Stimulated activated naive CD8-positive, alpha-beta T cell treated with anti-CD3 and anti-CD28 coated beads, Interleukin-15, amount 100 ng/mL, for 72 hours (primary cell): Measurements from ENCODE around the gene NAV2.
A peak's percentile ranks its signal among the peaks of the same experiment; 100 is the strongest.

ENCODE experiments used
- ATAC-seq: fragments of 150-1000 bp; cut with Tn5 transposase; 2 replicates; pipeline ENCODE4 v1.10.0; 2021; ENCODE audit warnings: mild to moderate bottlenecking, moderate library complexity
- DNase-seq, 2 donors: peaks; one replicate each; pipeline ENCODE4 v3.0.0; 2021 to 2022
- H3K27ac Mint-ChIP-seq, 2 donors: one replicate each; pipeline ENCODE4 v1.8.0; 2022; ENCODE audit warnings: mild to moderate bottlenecking in 2 of 2, mixed read lengths in 2 of 2, moderate library complexity in 2 of 2
- H3K27me3 Mint-ChIP-seq: one replicate; pipeline ENCODE4 v1.8.0; 2022; ENCODE audit warnings: mixed read lengths
- H3K4me1 Mint-ChIP-seq: one replicate; pipeline ENCODE4 v1.8.0; 2022; ENCODE audit warnings: mild to moderate bottlenecking, mixed read lengths
- H3K4me3 Mint-ChIP-seq, 2 donors: one replicate each; pipeline ENCODE4 v1.8.0; 2022; ENCODE audit warnings: mild to moderate bottlenecking in 2 of 2, mixed read lengths in 2 of 2, moderate library complexity in 1 of 2
- H3K9me3 Mint-ChIP-seq, 2 donors: one replicate each; pipeline ENCODE4 v1.8.0; 2022; ENCODE audit warnings: mixed read lengths in 2 of 2

Gene NAV2

GRCh38 chr11:20035701-20036601, 323.3 kb downstream of the NAV2 start:
- ATAC-seq = no peak
- no peaks in the 10 kb centered on the region for H3K4me1 Mint-ChIP-seq
- peaks cover 49% of the 10 kb centered on the region for H3K27me3 Mint-ChIP-seq
- no peak overlapping the region for H3K27ac Mint-ChIP-seq
- no peak overlapping the region for H3K4me3 Mint-ChIP-seq
- no peaks in the 10 kb centered on the region for H3K9me3 Mint-ChIP-seq
- DNase-seq = no peak

DNA sequence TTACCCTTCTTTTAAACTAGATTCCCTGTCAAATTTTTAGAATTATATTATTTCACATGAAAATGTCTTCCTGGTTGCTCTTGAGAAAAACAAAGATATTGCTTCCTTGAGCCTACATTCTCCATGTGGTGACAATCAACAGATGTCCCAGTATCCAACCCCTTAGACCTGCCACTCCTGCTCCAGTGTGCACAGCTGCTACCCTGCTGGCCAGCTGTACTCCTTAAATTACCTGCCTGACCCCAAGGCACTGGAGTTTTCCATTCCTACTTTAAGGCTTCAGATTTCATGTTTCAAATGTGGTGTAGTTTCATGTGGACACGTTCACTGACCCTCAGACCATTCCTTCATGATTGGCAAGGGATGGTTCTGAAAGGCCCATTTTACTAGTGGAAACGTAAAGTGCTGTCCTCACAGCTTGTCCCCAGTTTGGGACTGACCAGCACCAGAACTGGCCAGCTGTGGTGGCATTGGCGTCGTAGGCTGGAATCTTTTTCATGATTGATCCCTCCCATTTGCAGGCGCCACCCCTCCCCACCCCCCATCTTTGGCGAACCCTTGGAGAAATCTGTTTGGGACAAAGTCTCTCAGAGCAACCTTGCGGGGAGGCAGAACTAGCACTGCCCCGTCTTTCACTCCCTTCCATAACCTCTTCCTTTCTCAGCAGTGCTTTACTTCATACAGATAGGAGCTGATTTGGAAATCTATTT, 324.1 kb downstream of the NAV2 start:
- DNase-seq (no peak), ATAC-seq (peak; percentile 8)
- Mint-ChIP-seq H3K27me3 (peaks cover 40% of the 10 kb centered on the region), H3K27ac (peak overlapping the region; percentile 79 to 82), H3K4me3 (no peak overlapping the region), H3K4me1 (no peaks in the 10 kb centered on the region), H3K9me3 (no peaks in the 10 kb centered on the region)

GRCh38 chr11:20037396-20038153, 324.9 kb downstream of the NAV2 start:
- Mint-ChIP-seq H3K27me3 (peaks cover 45% of the 10 kb centered on the region), H3K4me1 (no peaks in the 10 kb centered on the region), H3K4me3 (no peak overlapping the region), H3K9me3 (no peaks in the 10 kb centered on the region), H3K27ac (peak overlapping the region; percentile 79 to 82)
- no peak for DNase-seq
- ATAC-seq = peak; percentile 87

DNA sequence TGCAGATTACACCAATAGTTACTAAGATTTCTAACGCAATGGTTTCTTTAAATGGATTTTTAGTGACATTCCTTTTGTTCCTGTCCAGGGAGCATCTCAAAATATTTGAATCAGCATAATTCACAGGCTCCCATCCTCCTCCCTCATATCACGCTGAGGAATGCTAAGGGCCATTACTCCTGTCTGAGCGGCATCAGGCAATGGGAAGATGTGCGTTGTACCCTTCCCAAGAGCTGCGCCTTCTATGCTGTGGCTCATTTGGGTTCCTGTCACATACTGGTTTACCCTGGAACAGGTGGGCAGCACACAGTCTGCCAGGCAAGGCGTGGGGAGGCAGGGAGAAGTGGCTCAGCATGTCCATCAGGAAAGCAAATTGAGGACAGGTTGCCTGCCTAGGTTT, 325.8 kb downstream of the NAV2 start:
- Mint-ChIP-seq H3K27me3 (peaks cover 54% of the 10 kb centered on the region), H3K4me1 (no peaks in the 10 kb centered on the region), H3K9me3 (no peaks in the 10 kb centered on the region), H3K27ac (no peak overlapping the region), H3K4me3 (no peak overlapping the region)
- no peak for DNase-seq
- no peak for ATAC-seq

DNA sequence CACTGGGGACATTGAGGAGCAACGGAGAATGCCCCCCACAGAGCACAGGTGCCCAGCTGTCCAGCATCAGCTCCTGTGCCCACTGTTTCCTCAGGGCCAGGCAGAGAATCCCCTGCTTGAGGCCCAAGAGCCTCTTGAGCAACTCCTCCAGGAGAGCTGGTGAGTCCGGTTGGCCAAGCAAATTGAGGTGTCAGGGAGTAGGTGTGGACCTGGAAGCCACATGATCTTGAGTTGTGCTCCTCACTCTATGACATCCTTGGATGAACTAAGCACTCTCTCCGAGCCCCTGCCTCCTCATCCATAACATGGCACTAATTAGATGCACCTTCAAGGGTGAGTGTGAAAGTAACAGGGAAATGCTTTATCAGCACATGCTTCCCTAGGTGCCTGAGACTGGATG, 326.3 kb downstream of the NAV2 start:
- DNase-seq = no peak
- Mint-ChIP-seq H3K4me3 (no peak overlapping the region), H3K27me3 (peaks cover 57% of the 10 kb centered on the region), H3K9me3 (no peaks in the 10 kb centered on the region), H3K27ac (no peak overlapping the region), H3K4me1 (no peaks in the 10 kb centered on the region)
- ATAC-seq = no peak

- DNase-seq (no peak), ATAC-seq (no peak)
- no peak overlapping the region for H3K4me3 Mint-ChIP-seq
- H3K27me3 Mint-ChIP-seq = peaks cover 39% of the 10 kb centered on the region
- no peak overlapping the region for H3K27ac Mint-ChIP-seq
- no peaks in the 10 kb centered on the region for H3K4me1 Mint-ChIP-seq
- no peaks in the 10 kb centered on the region for H3K9me3 Mint-ChIP-seq
Observed at GRCh38 chr11:20041499-20041898, 328.9 kb downstream of the NAV2 start.

- DNase-seq = no peak
- Mint-ChIP-seq H3K4me1 (no peaks in the 10 kb centered on the region), H3K27ac (no peak overlapping the region), H3K4me3 (no peak overlapping the region), H3K9me3 (no peaks in the 10 kb centered on the region), H3K27me3 (peaks cover 39% of the 10 kb centered on the region)
- no peak for ATAC-seq
Observed at GRCh38 chr11:20042045-20042639, 329.5 kb downstream of the NAV2 start.

DNA sequence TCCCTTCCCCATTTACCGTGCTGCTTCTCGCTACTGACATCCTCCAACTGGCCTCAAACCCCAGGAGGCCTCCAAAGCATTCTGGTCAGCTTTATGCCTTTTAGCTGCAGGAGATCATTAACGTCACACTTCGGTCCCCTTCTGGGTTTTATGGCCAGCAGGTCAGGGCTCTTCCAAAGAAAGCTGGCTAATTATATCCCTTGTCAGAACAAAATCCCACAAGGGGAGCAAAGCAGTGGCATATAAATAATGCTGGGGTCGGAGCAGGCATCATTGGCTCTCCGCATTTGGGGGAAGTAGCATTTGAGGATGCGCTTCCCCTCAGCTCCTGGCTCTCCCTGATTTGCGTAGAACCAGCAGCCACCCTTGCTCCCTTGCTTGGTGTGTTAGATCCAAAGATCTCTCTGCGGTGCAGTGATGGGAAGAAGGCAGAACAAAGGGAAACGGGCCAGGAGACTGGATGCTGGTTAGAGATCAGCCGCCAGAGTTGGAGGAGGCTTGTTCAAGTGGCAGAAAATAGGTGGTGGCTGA, 330.2 kb downstream of the NAV2 start:
- ATAC-seq (no peak), DNase-seq (no peak)
- Mint-ChIP-seq H3K4me3 (no peak overlapping the region), H3K27me3 (peaks cover 39% of the 10 kb centered on the region), H3K4me1 (no peaks in the 10 kb centered on the region), H3K9me3 (no peaks in the 10 kb centered on the region), H3K27ac (no peak overlapping the region)

DNA sequence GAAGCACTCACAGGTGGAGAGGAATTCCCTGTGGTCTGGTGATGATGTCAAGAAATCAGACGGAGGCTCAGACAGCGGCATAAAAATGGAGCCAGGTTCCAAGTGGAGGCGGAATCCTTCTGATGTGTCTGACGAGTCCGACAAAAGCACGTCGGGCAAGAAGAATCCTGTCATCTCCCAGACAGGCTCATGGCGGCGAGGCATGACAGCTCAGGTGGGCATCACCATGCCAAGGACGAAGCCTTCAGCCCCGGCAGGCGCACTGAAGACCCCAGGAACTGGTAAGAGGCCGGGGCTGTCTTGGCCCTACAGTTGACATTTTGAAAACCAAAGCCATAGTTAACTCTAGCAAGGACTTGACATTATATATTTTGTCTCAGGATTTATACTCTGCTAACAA, 331.4 kb downstream of the NAV2 start:
- H3K27me3 Mint-ChIP-seq = peaks cover 31% of the 10 kb centered on the region
- H3K4me3 Mint-ChIP-seq = no peak overlapping the region
- no peak overlapping the region for H3K27ac Mint-ChIP-seq
- no peak for DNase-seq
- H3K9me3 Mint-ChIP-seq = no peaks in the 10 kb centered on the region
- no peaks in the 10 kb centered on the region for H3K4me1 Mint-ChIP-seq
- ATAC-seq = no peak

GRCh38 chr11:20045098-20045688, 332.6 kb downstream of the NAV2 start:
- ATAC-seq = no peak

GRCh38 chr11:20046416-20046815, 333.8 kb downstream of the NAV2 start:
- Mint-ChIP-seq H3K27ac (no peak overlapping the region), H3K4me3 (no peak overlapping the region), H3K9me3 (no peaks in the 10 kb centered on the region), H3K27me3 (peaks cover 25% of the 10 kb centered on the region), H3K4me1 (no peaks in the 10 kb centered on the region)
- DNase-seq (no peak), ATAC-seq (no peak)

More at GRCh38 chr11:20045098-20045688, 332.6 kb downstream of the NAV2 start:
- Mint-ChIP-seq H3K27me3 (peaks cover 22% of the 10 kb centered on the region), H3K4me1 (no peaks in the 10 kb centered on the region), H3K9me3 (no peaks in the 10 kb centered on the region), H3K4me3 (no peak overlapping the region), H3K27ac (no peak overlapping the region)
- DNase-seq = no peak

DNA sequence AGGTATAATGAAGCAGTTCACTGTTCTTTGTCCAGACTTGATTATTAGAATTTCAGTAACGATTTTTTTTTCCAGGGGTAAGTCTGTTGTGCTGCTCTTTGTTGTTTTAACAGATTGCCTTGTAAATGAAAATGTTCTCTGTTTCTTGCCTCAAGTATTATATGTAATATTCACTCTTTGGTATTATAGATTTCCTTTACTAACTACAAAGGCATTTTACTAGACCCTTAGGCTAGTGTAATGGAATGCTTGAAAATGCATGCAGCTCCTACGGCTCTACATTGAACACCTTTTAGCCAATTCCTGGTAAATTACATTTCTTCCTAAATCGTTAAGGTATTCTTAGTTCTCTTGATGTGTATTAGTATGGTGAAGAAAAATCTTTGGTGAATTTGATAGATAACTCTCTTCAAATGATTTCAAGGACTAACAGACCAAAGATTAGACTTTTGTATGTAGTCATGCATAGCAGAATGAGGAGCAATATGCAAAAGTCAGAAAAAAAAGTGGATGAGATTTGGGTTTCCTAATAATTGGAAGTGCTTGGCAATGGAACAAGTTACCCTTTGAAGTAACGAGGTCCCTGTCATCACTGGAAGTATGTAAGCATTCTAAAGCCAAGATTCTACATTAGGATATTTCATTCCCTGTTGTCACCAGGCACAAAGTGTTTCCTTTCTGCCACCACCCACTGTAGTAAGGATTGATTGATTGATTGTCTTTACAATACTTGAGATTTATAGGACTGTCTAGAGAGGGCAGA, 334.6 kb downstream of the NAV2 start:
- ATAC-seq = no peak
- DNase-seq = no peak
- Mint-ChIP-seq H3K9me3 (no peaks in the 10 kb centered on the region), H3K27me3 (peaks cover 22% of the 10 kb centered on the region), H3K4me3 (no peak overlapping the region), H3K4me1 (no peaks in the 10 kb centered on the region), H3K27ac (no peak overlapping the region)

GRCh38 chr11:20047769-20048154, 335.1 kb downstream of the NAV2 start:
- DNase-seq (no peak), ATAC-seq (no peak)
- Mint-ChIP-seq H3K4me1 (no peaks in the 10 kb centered on the region), H3K27ac (no peak overlapping the region), H3K4me3 (no peak overlapping the region), H3K9me3 (no peaks in the 10 kb centered on the region), H3K27me3 (peaks cover 17% of the 10 kb centered on the region)

- H3K27me3 Mint-ChIP-seq = peaks cover 12% of the 10 kb centered on the region
- H3K27ac Mint-ChIP-seq = no peak overlapping the region
- DNase-seq = no peak
- H3K9me3 Mint-ChIP-seq = no peaks in the 10 kb centered on the region
- H3K4me1 Mint-ChIP-seq = no peaks in the 10 kb centered on the region
- H3K4me3 Mint-ChIP-seq = no peak overlapping the region
- ATAC-seq = no peak
Observed at GRCh38 chr11:20048246-20048645, 335.6 kb downstream of the NAV2 start.
